ACHN (cell line): ENCODE measurements around the gene MAPKBP1.

Experiments
- DNase-seq: peaks from one replicate; pipeline ENCODE4 v3.0.0-alpha.2; 2015
- in situ Hi-C: cut with HindIII; loops from 2 replicates; pipeline ENCODE4 v1.10.0; 2017; ENCODE audit warnings: low sequenced_read_pairs, low pct_ligation_motif_present, low pct_unique_long_range_greater_than_20kb

MAPKBP1 gene

GRCh38 chr15:41804361-41804760, 30.1 kb downstream of the MAPKBP1 start:
- no peak for DNase-seq
- in situ Hi-C loops, result no loop called here

- DNase-seq, result no peak
- in situ Hi-C loops, result no loop called here
Measured at GRCh38 chr15:41804916-41805666, 30.8 kb downstream of the MAPKBP1 start.

- DNase-seq, result no peak
- in situ Hi-C loops, result no loop called here
Measured at GRCh38 chr15:41805711-41806110, 31.4 kb downstream of the MAPKBP1 start.

GRCh38 chr15:41806291-41807181, 32.3 kb downstream of the MAPKBP1 start:
- in situ Hi-C loops, result no loop called here

GRCh38 chr15:41809121-41809520, 34.8 kb downstream of the MAPKBP1 start:
- in situ Hi-C loops, result no loop called here
- peak; percentile 7 for DNase-seq

More at GRCh38 chr15:41806291-41807181, 32.3 kb downstream of the MAPKBP1 start:
- peak; percentile 9 for DNase-seq

GRCh38 chr15:41809526-41810220, 35.4 kb downstream of the MAPKBP1 start:
- in situ Hi-C loops, result no loop called here
- no peak for DNase-seq

GRCh38 chr15:41810651-41811431, 36.6 kb downstream of the MAPKBP1 start:
- no peak for DNase-seq

DNA sequence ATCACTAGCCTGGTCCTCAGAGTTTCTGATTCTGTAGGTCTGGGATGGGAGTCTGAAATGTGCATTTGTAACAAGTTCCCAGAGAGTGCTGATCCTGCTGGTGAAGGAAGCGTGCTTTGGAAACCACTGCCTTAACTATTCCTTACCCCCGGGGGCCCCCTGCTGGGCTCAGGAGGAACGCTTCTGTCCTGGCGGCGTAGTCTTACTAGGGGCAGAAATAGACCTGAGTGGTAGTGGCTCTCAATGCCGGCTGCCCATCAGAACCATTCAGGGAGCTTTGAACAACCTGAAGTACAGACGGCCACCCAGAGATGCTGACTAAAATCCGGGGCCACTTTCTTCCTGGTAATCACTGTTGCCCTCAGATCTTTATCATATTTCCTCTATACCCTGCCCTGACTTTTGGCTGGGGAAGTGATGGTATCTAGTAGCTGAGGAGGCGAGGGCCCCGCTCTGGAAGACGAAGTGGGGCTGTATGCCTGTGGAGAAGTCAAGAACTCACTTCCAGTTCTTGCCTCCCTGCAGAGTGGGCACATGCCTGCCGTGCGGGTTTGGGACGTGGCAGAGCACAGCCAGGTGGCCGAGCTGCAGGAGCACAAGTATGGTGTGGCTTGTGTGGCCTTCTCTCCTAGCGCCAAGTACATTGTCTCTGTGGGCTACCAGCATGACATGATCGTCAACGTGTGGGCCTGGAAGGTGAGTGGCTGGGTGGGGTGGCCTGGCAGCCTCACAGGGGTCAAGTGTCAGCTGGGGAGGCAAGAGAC, 37.3 kb downstream of the MAPKBP1 start:
- peak; percentile 78 for DNase-seq
- in situ Hi-C loops, result no loop called here

More at GRCh38 chr15:41810651-41811431, 36.6 kb downstream of the MAPKBP1 start:
- in situ Hi-C loops, result no loop called here

- in situ Hi-C loops, result no loop called here
- no peak for DNase-seq
Measured at GRCh38 chr15:41812820-41813375, 38.6 kb downstream of the MAPKBP1 start.

GRCh38 chr15:41813426-41813825, 39.1 kb downstream of the MAPKBP1 start:
- no peak for DNase-seq
- in situ Hi-C loops, result no loop called here

DNA sequence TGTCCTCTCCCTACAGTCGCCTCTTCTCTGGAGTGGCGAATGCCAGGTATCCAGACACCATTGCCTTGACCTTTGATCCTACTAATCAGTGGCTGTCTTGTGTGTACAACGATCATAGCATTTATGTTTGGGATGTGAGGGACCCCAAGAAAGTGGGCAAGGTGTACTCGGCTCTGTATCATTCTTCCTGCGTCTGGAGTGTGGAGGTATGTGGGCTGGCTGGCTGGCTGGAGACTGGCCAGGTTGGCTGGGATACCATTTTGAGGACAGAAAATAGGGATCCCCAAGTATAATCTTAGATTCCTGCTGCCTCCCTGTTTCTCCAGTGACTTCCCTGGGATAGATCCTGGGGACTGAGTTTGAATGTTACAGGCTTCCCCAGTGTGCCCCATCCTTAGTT, 40.2 kb downstream of the MAPKBP1 start:
- no peak for DNase-seq
- in situ Hi-C loops, result no loop called here

GRCh38 chr15:41816788-41817187, 42.5 kb downstream of the MAPKBP1 start:
- no peak for DNase-seq
- in situ Hi-C loops, result no loop called here

GRCh38 chr15:41817327-41817726, 43.0 kb downstream of the MAPKBP1 start:
- in situ Hi-C loops, result no loop called here
- DNase-seq, result no peak

DNA sequence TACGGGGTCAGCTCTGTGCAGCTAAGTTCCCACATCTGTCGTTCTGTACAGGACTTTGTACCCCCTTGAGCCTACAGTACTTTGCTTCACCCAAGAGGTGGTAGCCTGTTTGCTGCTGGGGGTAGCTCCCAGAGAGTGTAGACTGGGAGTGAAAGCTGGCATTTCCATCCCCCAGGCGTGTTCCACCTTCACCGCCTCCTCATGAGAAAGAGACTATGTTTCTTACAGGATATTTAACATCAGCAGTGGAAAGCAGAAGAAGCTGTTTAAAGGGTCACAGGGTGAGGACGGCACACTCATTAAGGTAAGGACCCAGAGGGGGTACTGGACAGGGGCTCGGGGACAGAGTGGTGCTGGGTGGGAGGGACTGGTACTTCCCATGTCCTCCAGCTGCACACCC, 43.5 kb downstream of the MAPKBP1 start:
- in situ Hi-C loops, result no loop called here
- DNase-seq, result no peak

DNA sequence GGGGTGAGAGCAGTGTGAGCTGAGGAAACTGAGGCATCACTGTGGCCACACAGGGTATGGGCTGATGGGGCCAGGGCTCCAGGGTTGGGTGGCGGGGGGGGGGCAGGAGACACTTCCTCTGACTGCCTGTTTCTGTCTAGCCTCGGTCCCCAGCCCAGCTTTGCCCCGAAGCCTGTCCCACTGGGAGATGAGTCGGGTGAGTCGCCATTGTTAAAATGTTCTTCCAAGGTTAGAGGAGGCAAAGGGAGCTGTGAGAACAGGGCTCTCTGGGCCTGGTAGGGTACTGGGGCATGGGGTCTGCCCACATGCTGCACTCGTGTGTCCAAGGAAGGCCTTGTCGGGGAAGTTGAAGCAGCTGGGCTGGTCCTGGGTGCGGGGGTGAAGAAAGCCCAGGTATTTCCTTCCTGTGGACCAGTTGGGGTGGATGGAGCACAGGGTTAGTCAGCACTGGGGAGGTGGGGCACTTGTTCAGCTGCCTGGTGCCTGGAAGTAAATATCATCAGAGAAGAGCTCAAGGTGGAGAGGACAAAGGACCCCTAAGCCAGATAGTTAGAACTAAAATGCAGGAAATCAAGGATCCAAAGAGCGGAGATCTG, 45.3 kb downstream of the MAPKBP1 start:
- DNase-seq, result no peak

DNA sequence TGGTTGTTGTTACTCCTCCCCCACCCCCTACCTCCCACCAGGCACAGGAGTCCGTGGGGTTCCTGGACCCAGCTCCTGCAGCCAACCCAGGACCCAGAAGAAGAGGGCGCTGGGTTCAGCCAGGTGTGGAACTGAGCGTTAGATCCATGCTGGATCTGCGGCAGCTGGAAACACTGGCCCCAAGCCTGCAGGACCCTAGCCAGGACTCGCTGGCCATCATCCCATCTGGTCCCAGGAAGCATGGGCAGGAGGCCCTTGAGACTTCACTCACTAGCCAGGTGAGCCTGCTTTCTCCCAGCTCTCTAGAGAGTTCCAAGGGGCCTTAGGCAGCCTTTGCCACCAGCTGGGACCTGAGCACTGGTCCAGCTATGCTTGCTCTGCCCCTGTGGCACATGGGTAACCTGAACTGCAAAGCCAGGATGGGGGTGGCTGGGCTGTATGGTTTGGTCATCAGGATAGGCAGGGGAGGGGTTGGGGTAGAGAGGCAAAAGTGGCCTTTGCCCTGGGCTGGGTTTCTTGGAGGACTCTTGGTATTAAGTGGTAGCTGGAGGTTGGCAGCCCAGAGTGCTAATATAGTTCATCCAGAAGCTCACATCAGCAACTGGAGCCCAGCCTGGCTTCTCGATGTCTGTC, 46.6 kb downstream of the MAPKBP1 start:
- no peak for DNase-seq
- in situ Hi-C loops, result no loop called here

More for the DNA sequence above, 45.3 kb downstream of the MAPKBP1 start:
- in situ Hi-C loops, result no loop called here

DNA sequence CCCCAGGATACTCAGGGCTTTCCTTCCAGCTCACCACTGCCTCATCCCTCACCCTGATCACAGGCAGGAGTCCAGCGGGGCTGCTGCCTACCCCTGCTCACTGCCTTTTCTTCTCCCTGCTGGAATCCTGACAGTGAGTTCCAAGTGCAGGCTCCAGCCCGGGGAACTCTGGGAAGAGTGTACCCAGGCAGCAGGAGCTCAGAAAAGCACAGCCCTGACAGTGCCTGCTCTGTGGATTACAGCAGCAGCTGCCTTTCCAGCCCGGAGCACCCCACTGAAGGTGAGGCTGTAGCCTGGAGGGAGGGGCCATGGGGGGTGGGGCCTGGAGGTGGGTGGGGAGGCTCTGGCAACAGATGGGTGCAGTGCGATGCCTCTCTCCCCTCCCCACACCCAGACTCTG, 47.5 kb downstream of the MAPKBP1 start:
- in situ Hi-C loops, result no loop called here

More for the DNA sequence above, 47.5 kb downstream of the MAPKBP1 start:
- no peak for DNase-seq
